ENCODE measurements around the gene FLT4.

FLT4 gene

DNA sequence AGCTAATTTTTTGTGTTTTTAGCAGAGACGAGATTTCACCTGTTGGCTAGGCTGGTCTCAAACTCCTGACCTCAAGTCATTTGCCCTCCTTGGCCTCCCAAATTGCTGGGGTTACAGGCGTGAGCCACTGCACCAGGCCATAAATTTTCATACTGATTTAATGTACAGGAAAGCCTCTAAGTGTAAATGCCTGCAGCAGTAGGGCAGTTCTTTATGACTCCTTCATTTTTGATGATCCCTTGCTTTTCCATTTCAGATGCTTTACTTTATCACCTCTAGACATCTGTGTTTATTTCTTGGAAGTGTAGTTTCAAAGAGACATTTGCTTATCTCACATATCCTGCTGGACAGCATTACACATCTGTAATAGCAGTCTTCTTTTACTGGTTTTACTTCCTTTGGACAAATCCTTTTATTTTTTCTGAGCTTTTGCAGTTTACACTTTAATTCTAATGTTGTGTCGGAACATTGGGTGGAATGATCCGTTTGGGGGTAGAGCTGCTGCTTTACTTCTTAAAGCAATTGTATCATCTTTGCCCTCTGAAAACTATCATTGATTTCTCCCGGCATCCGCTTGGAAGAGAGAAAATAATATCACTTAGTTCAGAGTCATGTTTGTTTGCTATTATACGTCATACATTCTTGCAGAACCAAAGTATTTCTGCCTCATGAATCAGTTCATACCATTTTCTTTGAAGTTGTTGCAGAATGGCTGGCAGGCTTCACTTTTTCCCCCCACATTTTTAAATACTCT is 94.1 kb downstream of the FLT4 start:
- in situ Hi-C loops (cut with HindIII; ENCODE audit: low sequenced_read_pairs), result no loop called here

- in situ Hi-C loops (cut with HindIII; ENCODE audit: low sequenced_read_pairs), result no loop called here
Measured at GRCh38 chr5:180553530-180553929, 95.9 kb downstream of the FLT4 start.

Data from endothelial cell of hepatic sinusoid (primary cell).